BE2C (cell line): Measurements from ENCODE around the gene TNFSF13B.
"Not testable (repeated sequence)": the region's sequence is repeated elsewhere in the genome, so short reads cannot be mapped to it uniquely, and the experiment has no call there.

Experiments used
- DNase-seq: peaks from one replicate; pipeline ENCODE4 v3.0.0-alpha.2; 2020
- H3K27me3 ChIP-seq: fragments of 250-450 bp; sonication (Bioruptor Pico); 2 replicates; pipeline ENCODE4 v1.5.1; 2020; ENCODE audit warnings: mild to moderate bottlenecking
- H3K36me3 ChIP-seq: fragments of 250-450 bp; sonication (Bioruptor Pico); 2 replicates; pipeline ENCODE4 v1.5.1; 2020; ENCODE audit warnings: mild to moderate bottlenecking
- H3K4me1 ChIP-seq: fragments of 250-450 bp; sonication (Bioruptor Pico); 2 replicates; pipeline ENCODE4 v1.5.1; 2020
- H3K4me3 ChIP-seq: 2 replicates; pipeline ENCODE4 v1.5.1; 2011; ENCODE audit warnings: low read depth, low read length
- H3K9me3 ChIP-seq: fragments of 250-450 bp; sonication (Bioruptor Pico); 2 replicates; pipeline ENCODE4 v1.5.1; 2020
- TF ChIP-seq, protein P1 (sequence below): IDR thresholded peaks from 2 replicates; pipeline ENCODE4 v1.5.1; 2012; ENCODE audit warnings: mild to moderate bottlenecking, low read depth, low read length

The TNFSF13B gene

DNA sequence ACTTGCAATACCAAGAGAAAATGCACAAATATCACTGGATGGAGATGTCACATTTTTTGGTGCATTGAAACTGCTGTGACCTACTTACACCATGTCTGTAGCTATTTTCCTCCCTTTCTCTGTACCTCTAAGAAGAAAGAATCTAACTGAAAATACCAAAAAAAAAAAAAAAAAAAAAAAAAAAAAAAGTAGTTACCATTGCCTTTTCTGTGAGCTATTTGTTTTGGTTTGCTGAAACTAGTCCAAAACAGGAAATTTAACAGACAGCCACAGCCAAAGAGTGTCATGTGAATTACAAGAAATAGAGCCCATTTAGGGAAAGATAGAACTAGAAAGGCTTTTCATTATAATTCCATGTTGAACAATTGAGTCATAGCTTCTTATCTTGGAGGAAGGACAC, 37.3 kb downstream of the TNFSF13B start:
- TF ChIP-seq, protein P1, sequence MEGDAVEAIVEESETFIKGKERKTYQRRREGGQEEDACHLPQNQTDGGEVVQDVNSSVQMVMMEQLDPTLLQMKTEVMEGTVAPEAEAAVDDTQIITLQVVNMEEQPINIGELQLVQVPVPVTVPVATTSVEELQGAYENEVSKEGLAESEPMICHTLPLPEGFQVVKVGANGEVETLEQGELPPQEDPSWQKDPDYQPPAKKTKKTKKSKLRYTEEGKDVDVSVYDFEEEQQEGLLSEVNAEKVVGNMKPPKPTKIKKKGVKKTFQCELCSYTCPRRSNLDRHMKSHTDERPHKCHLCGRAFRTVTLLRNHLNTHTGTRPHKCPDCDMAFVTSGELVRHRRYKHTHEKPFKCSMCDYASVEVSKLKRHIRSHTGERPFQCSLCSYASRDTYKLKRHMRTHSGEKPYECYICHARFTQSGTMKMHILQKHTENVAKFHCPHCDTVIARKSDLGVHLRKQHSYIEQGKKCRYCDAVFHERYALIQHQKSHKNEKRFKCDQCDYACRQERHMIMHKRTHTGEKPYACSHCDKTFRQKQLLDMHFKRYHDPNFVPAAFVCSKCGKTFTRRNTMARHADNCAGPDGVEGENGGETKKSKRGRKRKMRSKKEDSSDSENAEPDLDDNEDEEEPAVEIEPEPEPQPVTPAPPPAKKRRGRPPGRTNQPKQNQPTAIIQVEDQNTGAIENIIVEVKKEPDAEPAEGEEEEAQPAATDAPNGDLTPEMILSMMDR = no peak
- no peaks in the 10 kb centered on the region for H3K4me1 ChIP-seq
- DNase-seq = no peak
- peaks cover 51% of the 10 kb centered on the region for H3K27me3 ChIP-seq
- H3K36me3 ChIP-seq = no peaks in the 10 kb centered on the region
- H3K9me3 ChIP-seq = no peaks in the 10 kb centered on the region; the same call in 1 of the 2 replicates
- H3K4me3 ChIP-seq = no peak overlapping the region

DNA sequence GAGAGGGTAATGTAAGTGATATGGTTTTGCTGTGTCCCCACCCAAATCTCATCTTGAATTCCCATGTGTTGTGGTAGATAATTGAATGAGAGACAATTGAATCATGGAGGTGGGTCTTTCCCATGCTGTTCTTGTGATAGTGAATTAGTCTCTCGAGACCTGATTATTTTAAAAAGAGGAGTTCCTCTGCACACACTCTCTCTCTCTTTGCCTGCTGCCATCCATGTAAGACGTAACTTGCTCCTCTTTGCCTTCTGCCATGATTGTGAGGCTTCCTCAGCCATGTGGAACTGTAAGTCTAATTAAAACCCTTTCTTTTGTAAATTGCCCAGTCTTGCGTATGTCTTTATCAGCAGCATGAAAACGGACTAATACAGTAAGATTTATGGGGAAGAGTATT, 42.1 kb downstream of the TNFSF13B start:
- not testable (repeated sequence) for H3K36me3 ChIP-seq, DNase-seq, H3K4me1 ChIP-seq, H3K9me3 ChIP-seq, H3K4me3 ChIP-seq
- H3K27me3 ChIP-seq = peaks cover 12% of the 10 kb centered on the region

DNA sequence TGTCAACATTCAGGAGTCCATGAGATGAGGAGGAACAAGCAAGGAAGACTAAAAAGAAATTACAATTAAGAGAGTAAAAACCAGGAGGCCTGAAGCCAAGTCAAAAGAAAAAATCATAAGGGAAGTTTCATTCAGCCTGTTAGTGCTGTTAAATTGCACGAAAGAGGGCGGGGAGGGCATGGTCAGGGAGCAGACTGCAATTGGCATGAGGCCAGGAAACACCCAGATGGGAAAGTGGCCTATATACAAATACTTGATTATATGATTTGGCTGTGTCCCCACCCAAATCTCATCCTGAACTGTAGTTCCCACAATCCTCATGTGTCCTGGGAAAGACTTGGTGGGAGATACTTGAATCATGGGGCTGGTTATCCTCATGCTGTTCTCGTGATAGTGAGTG, 43.9 kb downstream of the TNFSF13B start:
- Histone ChIP-seq H3K27me3 (peaks cover 22% of the 10 kb centered on the region), H3K4me3 (no peak overlapping the region), H3K4me1 (no peaks in the 10 kb centered on the region), H3K9me3 (no peaks in the 10 kb centered on the region; the same call in 1 of the 2 replicates), H3K36me3 (no peaks in the 10 kb centered on the region)
- no peak for DNase-seq
- TF ChIP-seq, protein P1 = no peak

DNA sequence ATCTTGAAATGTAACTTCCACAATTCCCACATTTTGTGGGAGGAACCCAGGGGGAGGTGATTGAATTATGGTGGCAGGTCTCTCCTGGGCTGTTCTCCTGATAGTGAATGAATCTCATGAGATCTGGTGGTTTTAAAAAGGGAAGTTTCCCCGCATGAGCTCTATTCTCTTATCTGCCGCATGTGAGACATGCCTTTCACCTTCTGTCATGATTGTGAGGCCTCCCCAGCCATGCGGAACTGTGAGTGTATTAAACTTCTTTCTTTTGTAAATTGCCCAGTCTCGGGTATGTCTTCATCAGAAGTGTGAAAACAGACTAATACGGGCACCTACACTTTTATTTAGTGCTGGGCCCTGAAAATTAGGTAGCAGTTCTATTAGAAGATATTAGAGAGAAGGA, 45.8 kb downstream of the TNFSF13B start:
- no peak for DNase-seq
- Histone ChIP-seq H3K36me3 (no peaks in the 10 kb centered on the region), H3K4me3 (no peak overlapping the region), H3K27me3 (peaks cover 19% of the 10 kb centered on the region), H3K4me1 (no peaks in the 10 kb centered on the region), H3K9me3 (no peaks in the 10 kb centered on the region)
- TF ChIP-seq, protein P1 = no peak

DNA sequence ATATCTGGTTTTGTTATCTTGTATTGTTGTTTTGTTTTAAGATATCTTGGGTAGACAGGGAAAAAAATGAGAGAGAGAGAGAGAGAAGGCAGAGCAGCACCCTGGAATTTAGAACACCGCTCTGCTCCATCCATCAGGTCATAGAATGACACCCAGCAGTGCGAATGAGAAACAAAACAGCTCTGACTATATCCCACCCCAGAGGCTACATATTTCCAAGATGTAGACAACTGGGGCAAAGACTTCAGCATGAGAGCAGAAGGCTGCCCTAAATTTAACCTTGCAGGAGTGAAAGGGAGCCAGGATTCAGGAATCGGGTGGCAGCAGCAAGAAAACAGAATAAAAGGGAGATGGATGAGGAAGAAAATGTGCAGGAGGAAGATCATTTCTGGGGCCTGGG, 46.5 kb downstream of the TNFSF13B start:
- TF ChIP-seq, protein P1 = no peak
- DNase-seq = no peak
- H3K36me3 ChIP-seq = no peaks in the 10 kb centered on the region
- H3K27me3 ChIP-seq = peaks cover 26% of the 10 kb centered on the region
- H3K4me1 ChIP-seq = no peaks in the 10 kb centered on the region
- no peaks in the 10 kb centered on the region for H3K9me3 ChIP-seq
- no peak overlapping the region for H3K4me3 ChIP-seq

DNA sequence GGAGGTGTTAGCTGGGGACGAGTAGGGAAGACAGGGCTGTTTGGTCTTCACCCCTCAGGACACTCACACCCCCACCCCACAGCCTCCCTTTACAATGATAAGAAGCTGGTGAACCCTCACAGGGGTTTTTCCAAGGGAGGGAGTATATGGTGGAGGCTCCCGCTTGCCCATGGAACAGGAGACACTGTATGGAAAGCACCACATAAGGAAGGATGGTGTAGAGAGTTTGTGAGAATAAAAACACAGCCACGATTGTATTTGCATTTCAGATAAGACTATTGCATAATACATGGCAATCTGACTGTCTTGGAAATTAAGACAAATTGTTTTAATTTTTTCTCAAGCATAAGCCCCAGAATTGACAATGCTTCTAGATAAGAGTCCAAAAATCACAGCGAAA, 46.9 kb downstream of the TNFSF13B start:
- Histone ChIP-seq H3K4me3 (no peak overlapping the region), H3K27me3 (peaks cover 26% of the 10 kb centered on the region), H3K4me1 (no peaks in the 10 kb centered on the region), H3K36me3 (no peaks in the 10 kb centered on the region), H3K9me3 (no peaks in the 10 kb centered on the region)
- TF ChIP-seq, protein P1 = no peak
- no peak for DNase-seq
